ENCODE measurements around the gene CFAP300.

DNA sequence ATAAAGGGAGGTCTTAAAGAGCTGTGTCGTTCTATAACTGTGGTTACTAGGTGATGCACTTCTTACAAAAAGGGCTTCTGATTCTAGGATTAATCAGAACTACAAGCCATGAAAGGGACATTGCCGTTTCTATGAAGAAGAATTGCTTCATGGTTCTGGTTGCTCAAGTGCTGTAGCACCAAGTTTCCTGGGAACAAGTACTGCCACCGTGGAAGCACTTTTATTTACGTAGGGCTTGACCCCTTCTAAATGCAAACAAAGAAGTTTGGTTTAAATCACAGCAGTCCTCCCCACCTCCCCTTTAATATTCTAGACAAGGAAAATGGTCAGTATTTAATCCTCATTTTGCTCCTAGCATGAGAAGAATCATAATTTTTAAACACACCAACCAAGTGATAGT, 72.8 kb downstream of the CFAP300 start:
- TF ChIP-seq, protein P1, sequence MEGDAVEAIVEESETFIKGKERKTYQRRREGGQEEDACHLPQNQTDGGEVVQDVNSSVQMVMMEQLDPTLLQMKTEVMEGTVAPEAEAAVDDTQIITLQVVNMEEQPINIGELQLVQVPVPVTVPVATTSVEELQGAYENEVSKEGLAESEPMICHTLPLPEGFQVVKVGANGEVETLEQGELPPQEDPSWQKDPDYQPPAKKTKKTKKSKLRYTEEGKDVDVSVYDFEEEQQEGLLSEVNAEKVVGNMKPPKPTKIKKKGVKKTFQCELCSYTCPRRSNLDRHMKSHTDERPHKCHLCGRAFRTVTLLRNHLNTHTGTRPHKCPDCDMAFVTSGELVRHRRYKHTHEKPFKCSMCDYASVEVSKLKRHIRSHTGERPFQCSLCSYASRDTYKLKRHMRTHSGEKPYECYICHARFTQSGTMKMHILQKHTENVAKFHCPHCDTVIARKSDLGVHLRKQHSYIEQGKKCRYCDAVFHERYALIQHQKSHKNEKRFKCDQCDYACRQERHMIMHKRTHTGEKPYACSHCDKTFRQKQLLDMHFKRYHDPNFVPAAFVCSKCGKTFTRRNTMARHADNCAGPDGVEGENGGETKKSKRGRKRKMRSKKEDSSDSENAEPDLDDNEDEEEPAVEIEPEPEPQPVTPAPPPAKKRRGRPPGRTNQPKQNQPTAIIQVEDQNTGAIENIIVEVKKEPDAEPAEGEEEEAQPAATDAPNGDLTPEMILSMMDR (conservative IDR thresholded peaks at IDR 0.05 in 1 of 2, IDR thresholded peaks at IDR 0.05 in 1 of 2; ENCODE audit: low read depth in 1 of 2, low read length in 2 of 2): no peak
- no peak for TF ChIP-seq EZH2 (IDR thresholded peaks at IDR 0.05; ENCODE audit: low read length, missing control alignments)
